IPS-NIHi11 (cell line): Measurements from ENCODE around the gene UCHL3.

ENCODE experiments used
- DNase-seq: peaks from one replicate; pipeline ENCODE4 v3.0.0; 2012; ENCODE audit warnings: mixed read lengths, low spot score

The UCHL3 gene

DNA sequence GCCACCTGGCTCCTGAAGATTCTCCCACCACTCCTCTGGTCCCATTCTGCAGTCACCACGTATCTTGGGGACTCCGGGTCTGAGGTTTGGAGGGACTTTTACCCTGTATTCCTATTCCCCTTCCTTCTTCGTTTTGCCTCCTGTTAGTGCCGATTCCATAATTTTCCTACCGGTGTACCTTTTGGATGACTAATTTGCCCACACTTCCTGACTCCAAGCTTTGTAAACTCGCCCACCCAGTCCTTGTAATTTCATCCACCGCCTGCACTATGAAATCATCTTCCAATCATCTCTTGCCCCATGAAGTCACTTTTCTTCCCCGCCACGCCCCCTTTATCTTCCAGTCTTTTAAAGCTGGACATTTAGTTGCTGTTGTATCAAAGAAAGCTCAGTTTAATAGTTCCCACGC lies 572 bp downstream of the UCHL3 start:
- peak; percentile 18 for DNase-seq

DNA sequence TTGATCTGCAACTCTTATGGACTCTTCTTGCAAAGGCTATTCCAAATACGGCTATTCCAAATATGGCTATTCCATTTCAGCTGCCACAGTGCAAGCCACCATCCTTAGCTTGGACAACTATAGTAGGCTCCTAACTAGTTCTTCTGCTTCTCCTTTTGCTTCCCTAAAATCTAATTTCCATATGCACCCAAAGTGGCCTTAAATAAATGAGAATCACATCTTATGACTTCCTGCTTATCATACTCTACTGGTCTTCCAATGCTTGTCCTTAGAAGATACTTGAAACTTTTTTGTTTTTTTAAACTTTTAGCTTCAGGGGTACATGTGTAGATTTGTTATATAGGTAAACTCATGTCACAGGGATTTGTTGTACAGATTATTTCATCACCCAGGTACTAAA lies 4.9 kb downstream of the UCHL3 start:
- no peak for DNase-seq

DNA sequence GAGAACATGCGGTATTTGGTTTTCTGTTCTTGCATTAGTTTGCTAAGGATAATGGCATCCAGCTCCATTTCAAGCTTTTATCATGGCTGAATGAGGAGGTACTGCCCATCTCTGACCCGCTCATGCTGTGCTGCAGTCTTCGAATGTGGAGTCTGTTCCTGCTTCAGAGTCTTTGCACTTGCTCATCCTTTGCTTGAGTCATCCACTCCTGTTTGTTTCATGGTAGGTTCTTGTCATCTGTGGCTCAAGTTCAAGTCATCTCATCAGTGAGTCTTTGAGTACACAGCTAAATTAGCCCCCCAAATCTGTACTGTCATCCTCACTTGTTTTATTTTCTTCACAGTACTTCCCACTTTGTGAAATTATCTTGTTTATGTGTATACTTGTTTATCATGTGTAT lies 5.4 kb downstream of the UCHL3 start:
- no peak for DNase-seq

DNA sequence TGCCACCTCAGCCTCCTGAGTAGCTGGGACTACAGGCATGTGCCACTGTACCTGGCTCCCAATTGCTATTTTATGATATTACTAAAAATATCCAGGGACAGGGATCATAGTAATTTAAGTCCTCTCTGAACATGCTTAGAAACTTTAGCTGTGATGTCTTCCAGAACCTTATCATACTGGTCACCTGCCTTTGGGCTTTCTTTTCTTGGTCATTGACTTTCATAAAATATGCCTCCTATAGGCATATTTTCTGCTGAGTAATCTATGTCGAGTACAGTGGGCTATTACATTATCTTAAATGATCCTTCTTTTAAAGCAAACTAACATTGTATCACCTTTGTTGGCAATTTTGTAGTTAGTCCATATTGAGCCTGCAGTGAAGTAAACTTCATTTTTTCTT lies 6.2 kb downstream of the UCHL3 start:
- no peak for DNase-seq

DNA sequence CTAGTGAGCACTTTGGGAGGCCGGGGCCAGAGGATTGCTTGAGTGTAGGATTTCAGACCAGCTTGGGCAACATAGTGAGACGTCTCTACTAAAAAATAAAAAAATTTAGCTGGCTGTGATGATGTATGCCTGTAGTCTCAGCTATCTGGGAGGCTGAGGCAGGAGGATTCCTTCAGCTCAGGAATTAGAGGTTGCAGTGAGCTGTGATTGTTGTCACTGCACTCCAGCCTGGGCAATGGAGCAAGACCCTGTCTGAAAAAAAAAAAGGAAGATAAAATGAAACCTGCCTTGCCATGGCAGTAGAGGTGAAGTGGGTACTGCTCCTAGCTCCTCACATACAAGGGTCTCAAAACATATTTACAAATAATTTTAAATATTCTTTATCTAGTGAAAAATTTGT lies 7.4 kb downstream of the UCHL3 start:
- no peak for DNase-seq

DNA sequence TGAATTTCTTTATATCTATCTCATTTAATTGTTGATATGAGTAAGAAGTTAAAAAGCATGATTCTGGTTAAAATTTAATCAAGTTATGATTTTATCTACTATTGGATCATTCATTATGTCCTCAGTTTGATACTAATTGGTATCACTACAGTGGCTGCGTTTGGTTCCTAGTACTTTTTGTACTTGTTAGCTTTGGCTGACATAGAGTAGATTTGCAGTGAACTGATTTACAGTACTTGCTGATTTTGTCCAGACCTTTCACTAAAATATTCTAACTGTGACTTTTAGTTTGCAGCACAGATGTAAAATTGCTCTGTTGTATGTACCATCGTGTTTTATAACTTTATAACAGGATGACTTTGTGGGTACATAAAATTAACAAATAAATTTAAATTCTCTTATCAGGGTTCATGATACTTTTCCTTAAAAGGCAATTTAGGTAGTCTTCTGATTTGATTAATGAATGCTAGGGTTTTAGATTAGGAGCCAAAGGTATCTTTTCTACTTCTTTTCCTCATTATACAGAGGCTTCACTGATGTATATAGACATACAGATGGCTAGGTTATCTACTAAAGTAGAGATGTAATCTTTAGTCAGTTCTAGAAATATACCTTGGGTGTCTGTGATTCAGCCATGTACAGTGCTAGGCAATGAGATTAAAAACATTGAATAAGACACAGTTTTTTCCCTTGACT lies 8.7 kb downstream of the UCHL3 start:
- DNase-seq = no peak

DNA sequence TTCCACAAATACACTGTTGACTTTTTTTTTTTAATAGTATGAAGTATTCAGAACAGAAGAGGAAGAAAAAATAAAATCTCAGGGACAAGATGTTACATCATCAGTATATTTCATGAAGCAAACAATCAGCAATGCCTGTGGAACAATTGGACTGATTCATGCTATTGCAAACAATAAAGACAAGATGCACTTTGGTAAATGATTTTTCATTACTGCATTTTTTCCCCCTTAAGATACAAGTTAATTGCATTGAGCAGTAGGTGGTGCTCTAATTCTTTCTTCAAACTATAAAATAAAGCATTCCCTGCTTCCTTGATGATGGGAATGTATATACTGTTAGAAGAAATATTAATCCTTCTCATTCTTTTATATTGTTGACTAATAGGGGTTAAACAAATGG lies 17.1 kb downstream of the UCHL3 start:
- DNase-seq = no peak

DNA sequence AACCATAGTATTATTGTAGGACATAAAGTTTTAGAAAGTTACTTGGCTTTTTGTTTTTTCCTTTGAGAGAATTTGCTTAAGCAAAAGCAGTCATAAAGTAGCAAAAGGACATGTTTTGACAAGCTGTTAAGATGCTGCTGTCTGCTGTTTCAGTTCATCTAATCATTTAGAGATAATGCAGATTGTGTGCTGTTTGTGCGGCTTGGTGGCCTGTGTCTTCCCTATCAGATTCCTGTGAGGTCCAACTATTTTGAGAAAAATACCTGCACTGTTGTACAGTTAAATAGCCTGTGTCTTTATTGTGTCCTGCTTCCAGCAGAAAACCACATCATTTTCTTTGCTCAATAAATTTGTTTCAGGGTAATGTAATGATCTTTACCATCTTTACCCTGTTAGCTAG lies 20.0 kb downstream of the UCHL3 start:
- DNase-seq = no peak

DNA sequence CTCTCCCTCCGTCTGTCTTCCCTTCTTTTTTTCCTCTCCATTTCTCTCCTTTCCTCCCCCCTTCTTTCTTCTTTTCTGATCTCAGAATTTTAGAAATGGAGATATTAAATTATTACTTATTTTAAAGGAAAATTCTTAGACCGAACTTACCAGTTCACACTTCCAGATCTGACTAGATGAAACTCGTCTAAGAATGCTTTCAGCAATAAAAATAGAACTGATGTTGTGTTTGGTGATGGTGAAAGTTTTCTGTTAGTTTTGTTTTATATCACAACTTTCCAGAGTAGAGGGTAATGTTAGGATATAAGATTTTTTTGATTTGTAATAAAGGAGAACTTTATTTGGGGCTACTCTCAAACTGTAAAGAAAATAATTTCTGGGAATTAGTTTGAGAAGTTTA lies 29.9 kb downstream of the UCHL3 start:
- no peak for DNase-seq

DNA sequence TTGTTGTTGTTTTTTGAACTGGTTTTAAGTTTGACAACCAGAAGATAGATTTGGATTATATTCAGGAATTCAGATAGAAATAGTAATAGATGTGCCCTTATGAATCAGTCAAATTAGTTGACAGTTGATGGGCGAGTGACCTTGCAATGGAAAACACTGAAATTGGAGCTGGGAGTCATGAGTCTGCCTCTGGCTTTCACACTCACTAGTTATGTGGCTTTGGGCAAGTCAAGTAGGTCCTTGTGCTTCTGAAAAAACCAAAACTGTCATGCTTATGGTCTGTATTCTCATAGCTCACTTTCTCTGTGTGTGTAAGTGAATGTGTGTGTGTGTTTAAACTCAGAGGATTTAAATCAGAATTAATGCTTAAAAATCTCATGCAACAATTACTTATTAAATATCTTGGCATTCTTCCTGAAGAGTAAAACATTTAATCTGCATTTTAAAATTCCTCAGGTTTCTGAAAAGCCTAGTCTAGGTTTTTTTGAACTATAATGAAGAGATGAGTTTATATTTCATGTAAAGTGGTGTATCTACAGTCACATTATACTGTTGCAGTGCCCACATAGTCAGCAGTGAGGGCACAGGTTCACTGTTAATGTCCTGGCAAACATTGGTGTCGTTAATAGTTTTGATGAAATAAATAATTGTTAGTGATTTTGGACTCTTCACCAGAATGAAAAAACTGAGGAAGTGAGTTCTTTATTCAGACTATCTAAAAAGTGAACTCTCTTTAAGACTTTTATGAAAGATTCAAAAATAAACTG lies 32.5 kb downstream of the UCHL3 start:
- DNase-seq = no peak

DNA sequence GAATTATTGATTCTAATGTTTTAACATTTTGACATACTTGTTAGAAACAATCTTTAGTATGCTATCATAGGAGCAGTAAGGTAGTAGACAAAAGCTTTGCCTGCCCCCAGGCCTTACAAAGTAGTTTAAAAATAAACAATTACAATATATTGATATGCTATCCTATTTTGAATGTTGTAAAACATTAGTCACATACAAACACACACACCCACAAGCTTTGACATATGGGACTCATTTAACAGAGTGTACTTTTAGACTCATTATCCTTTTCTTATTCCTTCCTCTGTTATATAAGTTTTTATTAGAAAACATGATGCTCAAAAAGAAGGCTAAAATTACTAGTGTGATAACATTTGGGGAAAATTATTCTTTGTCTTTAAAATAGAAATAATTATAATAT lies 33.5 kb downstream of the UCHL3 start:
- DNase-seq = no peak

DNA sequence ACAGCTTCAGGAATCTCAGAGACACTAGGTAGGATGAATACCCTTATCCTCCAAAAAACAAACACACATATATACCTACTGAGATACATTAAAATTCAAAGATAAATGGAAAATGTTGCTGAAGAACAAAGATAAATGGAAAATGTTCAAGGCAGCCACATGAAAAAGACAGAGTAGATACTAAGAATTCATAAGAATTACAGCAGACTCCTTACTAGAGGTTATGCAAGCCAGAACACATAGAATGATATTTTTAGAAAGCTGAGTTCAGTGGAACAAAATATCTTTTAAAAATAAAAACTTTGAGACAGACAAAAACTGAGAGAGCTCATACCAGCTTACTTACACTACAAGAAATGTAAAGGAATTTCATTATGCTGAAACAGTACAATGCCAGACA lies 35.6 kb downstream of the UCHL3 start:
- no peak for DNase-seq

DNA sequence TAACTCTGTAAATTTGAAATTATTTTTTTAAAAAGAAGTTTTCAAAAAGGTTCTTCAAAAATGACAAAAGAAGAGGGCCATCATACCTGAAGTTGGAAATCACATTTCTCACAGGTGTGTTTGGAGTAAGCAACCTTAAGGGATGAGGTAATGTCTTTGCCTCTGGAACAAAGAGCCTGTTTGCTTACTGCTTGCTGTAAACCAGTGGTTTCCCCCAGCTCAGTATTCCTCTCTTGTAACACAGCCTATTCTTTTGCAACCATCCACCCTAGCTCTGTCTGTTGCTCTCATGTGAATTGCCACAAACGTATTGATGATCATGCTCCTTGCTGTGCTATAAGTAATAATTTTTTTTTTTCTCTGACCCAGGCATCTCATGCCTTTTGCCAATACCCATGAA lies 38.1 kb downstream of the UCHL3 start:
- DNase-seq = peak; percentile 38

DNA sequence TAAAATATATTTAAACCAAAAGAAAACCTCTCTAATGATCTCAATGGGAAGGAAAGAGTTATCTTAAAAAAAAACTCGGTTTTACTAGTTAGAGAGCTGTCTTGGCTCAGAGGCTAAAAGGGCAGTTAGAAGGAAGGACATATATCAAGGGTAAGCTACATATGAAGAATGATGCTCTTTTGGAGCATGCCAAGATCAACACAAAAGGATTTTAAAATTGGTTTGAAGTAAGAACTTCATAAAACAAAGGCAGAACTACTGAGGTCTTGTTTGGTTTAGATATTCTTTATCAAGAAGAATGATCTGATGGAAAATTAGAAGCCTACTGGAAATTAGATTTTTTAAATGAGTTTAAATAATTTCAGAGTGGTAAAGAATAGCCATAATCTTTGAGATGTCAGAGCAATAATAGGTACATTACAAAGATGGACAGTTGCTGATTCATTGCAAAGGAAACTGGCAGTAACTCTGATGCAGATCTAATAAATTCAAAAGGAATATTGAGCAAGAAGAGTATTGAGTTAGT lies 47.1 kb downstream of the UCHL3 start:
- no peak for DNase-seq

DNA sequence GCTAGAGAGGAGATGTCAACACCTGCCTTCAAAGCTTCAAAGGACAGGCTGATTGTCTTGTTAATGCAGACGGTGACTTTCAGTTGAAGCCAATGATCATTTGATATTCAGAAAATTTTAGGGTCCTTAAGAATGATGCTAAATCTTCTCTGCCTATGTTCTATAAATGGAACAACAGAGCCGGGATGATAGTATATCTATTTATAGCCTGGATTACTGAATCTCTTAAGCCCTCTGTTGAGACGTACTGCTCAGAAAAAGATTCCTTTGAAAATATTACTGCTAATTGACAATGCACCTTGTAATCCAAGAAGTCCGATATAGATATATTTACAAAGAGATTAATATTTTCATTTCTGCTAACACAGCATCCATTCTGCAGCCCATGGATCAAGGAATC lies 50.8 kb downstream of the UCHL3 start:
- no peak for DNase-seq

DNA sequence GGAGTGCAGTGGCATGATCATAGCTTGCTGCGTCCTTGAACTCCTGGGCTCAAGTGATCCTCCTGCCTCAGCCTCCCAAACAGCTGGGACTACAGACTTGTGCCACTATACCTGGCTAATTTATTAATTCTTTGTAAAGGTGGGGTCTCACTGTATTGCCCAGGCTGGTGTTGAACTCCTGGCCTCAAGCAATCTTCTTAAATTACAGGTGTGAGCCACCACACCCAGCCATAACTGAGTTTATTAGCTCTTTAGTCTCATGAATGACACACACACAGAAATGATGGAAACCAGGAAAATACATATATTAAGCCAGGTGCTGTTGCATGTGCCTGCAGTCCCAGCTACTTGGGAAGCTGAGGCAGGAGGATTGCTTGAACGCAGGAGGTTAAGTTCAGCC lies 53.4 kb downstream of the UCHL3 start:
- DNase-seq = no peak

DNA sequence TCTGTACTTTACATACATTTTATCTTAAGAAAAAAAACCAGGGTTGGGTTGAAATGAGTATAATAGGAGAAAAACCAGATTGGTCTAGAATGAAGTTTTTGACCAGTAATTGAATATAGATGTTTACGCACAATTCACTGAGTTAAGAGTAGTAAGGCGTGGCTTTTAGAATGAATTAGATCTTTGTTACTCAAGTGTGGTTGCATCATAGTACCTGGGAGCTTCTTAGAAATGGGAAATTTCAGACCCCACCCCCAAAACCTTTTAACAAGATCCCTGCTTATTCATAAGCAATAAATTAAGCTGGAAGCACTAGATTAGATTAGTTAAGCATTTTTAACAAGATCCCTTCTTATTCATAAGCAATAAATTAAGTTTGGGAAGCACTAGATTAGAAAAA lies 57.9 kb downstream of the UCHL3 start:
- no peak for DNase-seq

DNA sequence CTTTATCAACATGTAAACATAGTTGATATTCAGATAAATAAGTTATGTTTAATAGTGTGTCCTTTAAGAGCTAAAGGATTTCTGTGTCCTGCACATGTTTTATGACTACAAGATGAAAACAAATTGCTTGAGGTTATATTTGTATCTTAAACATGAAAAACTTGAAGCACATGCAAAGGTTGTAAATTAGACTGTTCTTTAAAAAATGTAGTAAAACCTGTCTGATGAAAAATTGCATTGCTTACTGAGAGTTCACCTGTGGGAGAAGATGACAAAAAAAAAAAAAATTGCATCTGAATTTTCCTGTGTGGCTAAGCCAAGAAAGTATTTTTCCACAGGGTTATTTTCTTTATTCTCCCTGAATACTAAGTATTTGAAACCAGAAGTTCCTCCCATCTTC lies 60.9 kb downstream of the UCHL3 start:
- DNase-seq = no peak

DNA sequence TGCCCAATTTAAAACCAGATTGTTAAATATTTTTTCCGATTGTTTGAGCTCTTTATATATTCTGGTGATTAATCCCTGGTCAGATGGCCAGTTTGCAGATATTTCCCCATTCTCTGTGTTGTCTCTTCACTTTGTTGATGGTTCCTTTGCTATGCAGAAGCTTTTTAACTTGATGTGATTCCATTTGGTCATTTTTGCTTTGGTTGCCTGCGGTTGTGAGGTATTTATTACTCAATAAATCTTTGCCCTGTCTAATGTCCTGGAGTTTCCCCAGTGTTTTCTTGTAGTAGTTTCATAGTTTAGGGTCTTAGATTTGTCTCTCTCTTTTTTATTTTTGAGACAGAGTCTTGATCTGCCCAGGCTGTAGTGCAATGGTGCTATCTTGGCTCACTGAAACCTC lies 62.8 kb downstream of the UCHL3 start:
- no peak for DNase-seq

DNA sequence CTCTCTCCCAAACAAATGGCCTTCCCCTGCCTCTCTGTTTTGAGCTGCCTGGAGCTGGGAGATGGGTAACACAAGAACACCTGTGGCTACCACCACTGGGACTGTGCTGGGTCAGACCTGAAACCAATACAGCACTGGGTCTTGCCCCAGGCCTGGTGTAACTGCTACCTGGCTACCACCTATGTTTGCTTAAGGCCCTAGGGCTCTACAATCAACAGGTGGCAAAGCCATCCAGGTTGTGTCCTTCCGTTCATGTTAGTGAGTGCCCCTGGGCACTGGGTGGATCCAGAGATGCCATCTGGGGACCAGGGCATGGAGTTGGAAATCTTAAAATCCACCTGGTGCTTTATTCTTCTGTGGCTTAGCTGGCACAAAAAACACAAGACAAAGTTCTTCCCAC lies 67.6 kb downstream of the UCHL3 start:
- DNase-seq = no peak

DNA sequence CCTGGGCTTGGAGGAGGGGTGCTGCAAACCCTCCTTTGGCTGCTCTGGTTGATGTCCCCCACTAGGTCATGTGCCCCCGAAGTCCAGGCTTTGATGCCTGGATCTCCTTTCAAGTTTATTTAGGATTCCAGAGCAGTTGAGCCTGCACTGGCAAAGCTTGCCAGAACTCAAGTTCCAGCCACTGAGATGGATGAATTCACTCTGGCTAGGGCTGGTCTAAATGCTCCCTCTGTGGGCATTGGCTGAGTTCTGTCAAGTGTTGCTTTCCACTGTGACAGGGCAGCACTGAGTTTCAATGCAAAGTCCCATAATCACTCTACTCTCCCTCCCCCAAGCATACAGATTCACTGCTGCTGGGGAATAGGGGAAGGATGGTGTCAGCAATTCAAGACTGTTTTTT lies 68.7 kb downstream of the UCHL3 start:
- DNase-seq = no peak

DNA sequence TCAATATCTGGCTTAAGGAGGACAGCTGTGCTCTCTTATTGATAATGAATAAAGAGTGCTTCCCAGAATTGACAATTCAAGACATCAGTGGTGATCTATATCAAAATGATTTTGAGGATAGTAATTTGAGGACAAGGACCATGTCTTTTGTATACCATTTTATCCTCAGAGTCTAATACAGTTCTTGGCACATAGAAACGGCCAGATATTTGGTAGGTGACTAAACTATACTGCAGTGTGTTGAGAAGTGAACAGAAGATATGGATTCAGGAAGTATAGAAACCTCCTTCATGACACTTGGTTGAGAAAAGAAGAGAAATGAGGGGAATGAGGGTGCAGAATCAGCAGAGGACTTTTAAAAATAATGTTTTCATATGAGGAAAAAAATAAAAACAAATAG lies 70.4 kb downstream of the UCHL3 start:
- DNase-seq = no peak

DNA sequence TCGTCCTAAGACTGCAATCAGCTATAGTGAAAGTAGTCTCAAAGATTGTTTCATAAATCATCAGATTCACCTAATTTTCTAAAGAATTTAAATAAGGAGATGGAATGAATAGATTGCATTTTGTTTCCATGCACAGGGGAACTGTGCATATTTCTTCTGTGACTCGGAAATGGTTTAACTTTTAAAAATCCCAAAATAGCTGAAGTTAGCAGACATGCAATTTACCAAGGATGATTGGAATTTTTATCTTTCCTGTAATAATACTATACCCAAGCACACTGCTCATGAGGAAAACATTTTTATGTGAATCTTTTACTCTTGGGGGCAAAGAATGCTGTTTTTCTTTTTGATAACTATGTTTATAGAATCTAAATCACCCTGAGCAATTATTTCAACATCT lies 71.6 kb downstream of the UCHL3 start:
- DNase-seq = no peak

DNA sequence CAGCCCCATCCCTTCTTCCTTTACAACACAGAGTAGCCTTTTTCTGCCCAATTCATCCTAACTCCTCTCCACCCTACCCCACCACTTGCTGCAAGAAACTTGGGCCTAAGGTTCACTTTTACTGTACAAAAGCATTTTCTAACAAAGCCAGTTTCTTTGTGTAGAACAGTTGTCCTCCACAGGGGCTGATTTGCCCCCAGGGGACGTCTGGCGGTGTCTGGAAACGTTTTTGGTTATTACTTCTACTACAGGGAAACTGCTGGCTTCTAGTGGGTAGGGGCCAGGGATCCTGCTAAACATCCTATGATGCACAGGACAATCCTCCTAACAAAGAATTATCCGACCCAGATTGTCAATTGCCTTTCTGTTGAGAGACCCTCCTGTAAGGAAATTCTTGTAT lies 79.2 kb downstream of the UCHL3 start:
- DNase-seq = no peak
